HepG2 (cell line): ENCODE results near the gene ATF1.

Experiments
- KMT2B ChIP-seq: IDR thresholded peaks from 2 replicates; pipeline ENCODE4 v1.6.1; 2016; ENCODE audit warnings: missing genetic modification reagents, missing compliant biosample characterization
- MTF1 ChIP-seq: sonication (generic); formaldehyde crosslinking; IDR thresholded peaks from 2 replicates; pipeline ENCODE4 v1.5.0; 2020; ENCODE audit warnings: missing genetic modification reagents
- POLR2AphosphoS5 ChIP-seq: IDR thresholded peaks from 2 replicates; pipeline ENCODE4 v1.6.1; 2012; ENCODE audit warnings: low read depth, low read length
- RAD51 ChIP-seq: fragments of 450-650 bp; IDR thresholded peaks from 2 replicates; pipeline ENCODE4 v1.6.1; 2016; ENCODE audit warnings: borderline replicate concordance
- TF ChIP-seq, protein P1 (sequence below): IDR thresholded peaks from 2 replicates; pipeline ENCODE4 v1.6.1; 2012; ENCODE audit warnings: low read length, improper control_type of control experiment
- TF ChIP-seq, protein P2 (sequence below): sonication (generic); formaldehyde crosslinking; IDR thresholded peaks from 2 replicates; pipeline ENCODE4 v1.9.0; 2021; ENCODE audit warnings: mild to moderate bottlenecking, missing genetic modification reagents
- TF ChIP-seq, protein P3 (sequence below): fragments of 450-650 bp; IDR thresholded peaks from 2 replicates; pipeline ENCODE4 v1.6.1; 2017; ENCODE audit warnings: mild to moderate bottlenecking
- TF ChIP-seq, protein P4 (sequence below): sonication (generic); formaldehyde crosslinking; conservative IDR thresholded peaks from 2 replicates; pipeline ENCODE4 v1.4.0; 2020; ENCODE audit warnings: missing genetic modification reagents

DNA sequence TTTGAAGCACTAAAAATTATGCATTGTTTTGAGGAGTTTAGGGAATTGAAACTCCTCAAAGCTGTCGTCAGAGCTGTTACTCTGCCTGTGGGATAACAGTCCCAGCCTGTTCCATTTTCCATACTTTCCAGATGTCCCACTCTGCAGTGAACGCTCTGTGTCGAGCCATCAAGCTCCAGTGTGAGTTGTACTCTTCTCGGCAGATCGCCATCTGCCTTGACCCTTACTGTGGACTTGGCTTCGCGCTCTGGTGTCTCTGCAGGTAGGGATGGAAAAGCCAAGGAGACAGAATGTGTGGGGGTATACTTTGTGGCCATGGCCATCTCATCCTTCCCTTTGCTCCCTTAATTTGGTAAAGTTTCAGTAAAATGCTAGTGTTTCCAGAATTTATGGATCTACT, 35.5 kb upstream of the ATF1 start:
- TF ChIP-seq, protein P1, sequence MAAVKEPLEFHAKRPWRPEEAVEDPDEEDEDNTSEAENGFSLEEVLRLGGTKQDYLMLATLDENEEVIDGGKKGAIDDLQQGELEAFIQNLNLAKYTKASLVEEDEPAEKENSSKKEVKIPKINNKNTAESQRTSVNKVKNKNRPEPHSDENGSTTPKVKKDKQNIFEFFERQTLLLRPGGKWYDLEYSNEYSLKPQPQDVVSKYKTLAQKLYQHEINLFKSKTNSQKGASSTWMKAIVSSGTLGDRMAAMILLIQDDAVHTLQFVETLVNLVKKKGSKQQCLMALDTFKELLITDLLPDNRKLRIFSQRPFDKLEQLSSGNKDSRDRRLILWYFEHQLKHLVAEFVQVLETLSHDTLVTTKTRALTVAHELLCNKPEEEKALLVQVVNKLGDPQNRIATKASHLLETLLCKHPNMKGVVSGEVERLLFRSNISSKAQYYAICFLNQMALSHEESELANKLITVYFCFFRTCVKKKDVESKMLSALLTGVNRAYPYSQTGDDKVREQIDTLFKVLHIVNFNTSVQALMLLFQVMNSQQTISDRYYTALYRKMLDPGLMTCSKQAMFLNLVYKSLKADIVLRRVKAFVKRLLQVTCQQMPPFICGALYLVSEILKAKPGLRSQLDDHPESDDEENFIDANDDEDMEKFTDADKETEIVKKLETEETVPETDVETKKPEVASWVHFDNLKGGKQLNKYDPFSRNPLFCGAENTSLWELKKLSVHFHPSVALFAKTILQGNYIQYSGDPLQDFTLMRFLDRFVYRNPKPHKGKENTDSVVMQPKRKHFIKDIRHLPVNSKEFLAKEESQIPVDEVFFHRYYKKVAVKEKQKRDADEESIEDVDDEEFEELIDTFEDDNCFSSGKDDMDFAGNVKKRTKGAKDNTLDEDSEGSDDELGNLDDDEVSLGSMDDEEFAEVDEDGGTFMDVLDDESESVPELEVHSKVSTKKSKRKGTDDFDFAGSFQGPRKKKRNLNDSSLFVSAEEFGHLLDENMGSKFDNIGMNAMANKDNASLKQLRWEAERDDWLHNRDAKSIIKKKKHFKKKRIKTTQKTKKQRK = no peak
- TF ChIP-seq POLR2AphosphoS5 = no peak
- TF ChIP-seq MTF1 (CRISPR knock-in tag) = no peak
- no peak for TF ChIP-seq RAD51
- TF ChIP-seq, protein P2, sequence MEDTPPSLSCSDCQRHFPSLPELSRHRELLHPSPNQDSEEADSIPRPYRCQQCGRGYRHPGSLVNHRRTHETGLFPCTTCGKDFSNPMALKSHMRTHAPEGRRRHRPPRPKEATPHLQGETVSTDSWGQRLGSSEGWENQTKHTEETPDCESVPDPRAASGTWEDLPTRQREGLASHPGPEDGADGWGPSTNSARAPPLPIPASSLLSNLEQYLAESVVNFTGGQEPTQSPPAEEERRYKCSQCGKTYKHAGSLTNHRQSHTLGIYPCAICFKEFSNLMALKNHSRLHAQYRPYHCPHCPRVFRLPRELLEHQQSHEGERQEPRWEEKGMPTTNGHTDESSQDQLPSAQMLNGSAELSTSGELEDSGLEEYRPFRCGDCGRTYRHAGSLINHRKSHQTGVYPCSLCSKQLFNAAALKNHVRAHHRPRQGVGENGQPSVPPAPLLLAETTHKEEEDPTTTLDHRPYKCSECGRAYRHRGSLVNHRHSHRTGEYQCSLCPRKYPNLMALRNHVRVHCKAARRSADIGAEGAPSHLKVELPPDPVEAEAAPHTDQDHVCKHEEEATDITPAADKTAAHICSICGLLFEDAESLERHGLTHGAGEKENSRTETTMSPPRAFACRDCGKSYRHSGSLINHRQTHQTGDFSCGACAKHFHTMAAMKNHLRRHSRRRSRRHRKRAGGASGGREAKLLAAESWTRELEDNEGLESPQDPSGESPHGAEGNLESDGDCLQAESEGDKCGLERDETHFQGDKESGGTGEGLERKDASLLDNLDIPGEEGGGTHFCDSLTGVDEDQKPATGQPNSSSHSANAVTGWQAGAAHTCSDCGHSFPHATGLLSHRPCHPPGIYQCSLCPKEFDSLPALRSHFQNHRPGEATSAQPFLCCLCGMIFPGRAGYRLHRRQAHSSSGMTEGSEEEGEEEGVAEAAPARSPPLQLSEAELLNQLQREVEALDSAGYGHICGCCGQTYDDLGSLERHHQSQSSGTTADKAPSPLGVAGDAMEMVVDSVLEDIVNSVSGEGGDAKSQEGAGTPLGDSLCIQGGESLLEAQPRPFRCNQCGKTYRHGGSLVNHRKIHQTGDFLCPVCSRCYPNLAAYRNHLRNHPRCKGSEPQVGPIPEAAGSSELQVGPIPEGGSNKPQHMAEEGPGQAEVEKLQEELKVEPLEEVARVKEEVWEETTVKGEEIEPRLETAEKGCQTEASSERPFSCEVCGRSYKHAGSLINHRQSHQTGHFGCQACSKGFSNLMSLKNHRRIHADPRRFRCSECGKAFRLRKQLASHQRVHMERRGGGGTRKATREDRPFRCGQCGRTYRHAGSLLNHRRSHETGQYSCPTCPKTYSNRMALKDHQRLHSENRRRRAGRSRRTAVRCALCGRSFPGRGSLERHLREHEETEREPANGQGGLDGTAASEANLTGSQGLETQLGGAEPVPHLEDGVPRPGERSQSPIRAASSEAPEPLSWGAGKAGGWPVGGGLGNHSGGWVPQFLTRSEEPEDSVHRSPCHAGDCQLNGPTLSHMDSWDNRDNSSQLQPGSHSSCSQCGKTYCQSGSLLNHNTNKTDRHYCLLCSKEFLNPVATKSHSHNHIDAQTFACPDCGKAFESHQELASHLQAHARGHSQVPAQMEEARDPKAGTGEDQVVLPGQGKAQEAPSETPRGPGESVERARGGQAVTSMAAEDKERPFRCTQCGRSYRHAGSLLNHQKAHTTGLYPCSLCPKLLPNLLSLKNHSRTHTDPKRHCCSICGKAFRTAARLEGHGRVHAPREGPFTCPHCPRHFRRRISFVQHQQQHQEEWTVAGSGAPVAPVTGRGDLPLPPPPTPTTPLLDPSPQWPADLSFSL = no peak
- TF ChIP-seq, protein P3, sequence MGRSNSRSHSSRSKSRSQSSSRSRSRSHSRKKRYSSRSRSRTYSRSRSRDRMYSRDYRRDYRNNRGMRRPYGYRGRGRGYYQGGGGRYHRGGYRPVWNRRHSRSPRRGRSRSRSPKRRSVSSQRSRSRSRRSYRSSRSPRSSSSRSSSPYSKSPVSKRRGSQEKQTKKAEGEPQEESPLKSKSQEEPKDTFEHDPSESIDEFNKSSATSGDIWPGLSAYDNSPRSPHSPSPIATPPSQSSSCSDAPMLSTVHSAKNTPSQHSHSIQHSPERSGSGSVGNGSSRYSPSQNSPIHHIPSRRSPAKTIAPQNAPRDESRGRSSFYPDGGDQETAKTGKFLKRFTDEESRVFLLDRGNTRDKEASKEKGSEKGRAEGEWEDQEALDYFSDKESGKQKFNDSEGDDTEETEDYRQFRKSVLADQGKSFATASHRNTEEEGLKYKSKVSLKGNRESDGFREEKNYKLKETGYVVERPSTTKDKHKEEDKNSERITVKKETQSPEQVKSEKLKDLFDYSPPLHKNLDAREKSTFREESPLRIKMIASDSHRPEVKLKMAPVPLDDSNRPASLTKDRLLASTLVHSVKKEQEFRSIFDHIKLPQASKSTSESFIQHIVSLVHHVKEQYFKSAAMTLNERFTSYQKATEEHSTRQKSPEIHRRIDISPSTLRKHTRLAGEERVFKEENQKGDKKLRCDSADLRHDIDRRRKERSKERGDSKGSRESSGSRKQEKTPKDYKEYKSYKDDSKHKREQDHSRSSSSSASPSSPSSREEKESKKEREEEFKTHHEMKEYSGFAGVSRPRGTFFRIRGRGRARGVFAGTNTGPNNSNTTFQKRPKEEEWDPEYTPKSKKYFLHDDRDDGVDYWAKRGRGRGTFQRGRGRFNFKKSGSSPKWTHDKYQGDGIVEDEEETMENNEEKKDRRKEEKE = no peak
- TF ChIP-seq, protein P4, sequence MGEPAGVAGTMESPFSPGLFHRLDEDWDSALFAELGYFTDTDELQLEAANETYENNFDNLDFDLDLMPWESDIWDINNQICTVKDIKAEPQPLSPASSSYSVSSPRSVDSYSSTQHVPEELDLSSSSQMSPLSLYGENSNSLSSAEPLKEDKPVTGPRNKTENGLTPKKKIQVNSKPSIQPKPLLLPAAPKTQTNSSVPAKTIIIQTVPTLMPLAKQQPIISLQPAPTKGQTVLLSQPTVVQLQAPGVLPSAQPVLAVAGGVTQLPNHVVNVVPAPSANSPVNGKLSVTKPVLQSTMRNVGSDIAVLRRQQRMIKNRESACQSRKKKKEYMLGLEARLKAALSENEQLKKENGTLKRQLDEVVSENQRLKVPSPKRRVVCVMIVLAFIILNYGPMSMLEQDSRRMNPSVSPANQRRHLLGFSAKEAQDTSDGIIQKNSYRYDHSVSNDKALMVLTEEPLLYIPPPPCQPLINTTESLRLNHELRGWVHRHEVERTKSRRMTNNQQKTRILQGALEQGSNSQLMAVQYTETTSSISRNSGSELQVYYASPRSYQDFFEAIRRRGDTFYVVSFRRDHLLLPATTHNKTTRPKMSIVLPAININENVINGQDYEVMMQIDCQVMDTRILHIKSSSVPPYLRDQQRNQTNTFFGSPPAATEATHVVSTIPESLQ (CRISPR knock-in tag) = no peak
- no peak for TF ChIP-seq KMT2B (CRISPR knock-in tag)
